OCI-LY3 (cell line): ENCODE measurements around the gene NPFFR1.
"Not testable (repeated sequence)": the region's sequence is repeated elsewhere in the genome, so short reads cannot be mapped to it uniquely, and the experiment has no call there.

Experiments
- H2AFZ ChIP-seq: fragments of 200-600, 300-600 bp; shearing (Covaris generic); 2 replicates; pipeline ENCODE4 v1.6.0; 2014; ENCODE audit warnings: antibody characterized with exemption, low read depth, low read length
- H3K27ac ChIP-seq: fragments of 200-600, 300-600 bp; sonication (generic); 2 replicates; pipeline ENCODE4 v1.5.1; 2014; ENCODE audit warnings: mild to moderate bottlenecking, low read length, moderate library complexity, mixed read lengths
- H3K27me3 ChIP-seq: fragments of 200-600, 300-600 bp; sonication (generic); 2 replicates; pipeline ENCODE4 v1.6.1; 2014; ENCODE audit warnings: low read depth, low read length, mixed read lengths
- H3K36me3 ChIP-seq: fragments of 200-600, 300-600 bp; sonication (generic); replicated peaks from 2 replicates; pipeline ENCODE3; 2014; ENCODE audit warnings: low read depth, low read length, mixed read lengths
- H3K4me1 ChIP-seq: fragments of 300-600, 200-600 bp; sonication (generic); 2 replicates; pipeline ENCODE4 v1.6.1; 2014; ENCODE audit warnings: low read length, mixed read lengths
- H3K4me2 ChIP-seq: fragments of 200-600, 300-600 bp; sonication (generic); 2 replicates; pipeline ENCODE4 v1.6.1; 2014; ENCODE audit warnings: low read length, mixed read lengths
- H3K4me3 ChIP-seq: fragments of 300-600, 200-600 bp; sonication (generic); 2 replicates; pipeline ENCODE4 v1.5.1; 2014; ENCODE audit warnings: antibody characterized with exemption, mild to moderate bottlenecking, low read length, moderate library complexity
- H3K79me2 ChIP-seq: fragments of 300-600, 200-600 bp; shearing (Covaris generic); 2 replicates; pipeline ENCODE4 v1.6.1; 2014; ENCODE audit warnings: mild to moderate bottlenecking, low read length, mixed read lengths
- H3K9ac ChIP-seq: fragments of 300-600, 200-600 bp; shearing (Covaris generic); 2 replicates; pipeline ENCODE4 v1.6.0; 2014; ENCODE audit warnings: mild to moderate bottlenecking, low read length, moderate library complexity
- H3K9me3 ChIP-seq: fragments of 200-600, 300-600 bp; shearing (Covaris generic); 2 replicates; pipeline ENCODE4 v1.6.1; 2014; ENCODE audit warnings: low read length, mixed read lengths; ENCODE audit not compliant: insufficient read depth
- H4K20me1 ChIP-seq: fragments of 200-600, 300-600 bp; sonication (generic); 2 replicates; pipeline ENCODE4 v1.6.1; 2016; ENCODE audit warnings: low read length, mixed read lengths; ENCODE audit not compliant: insufficient read depth
- EZH2phosphoT487 ChIP-seq: fragments of 200-600 bp; shearing (Covaris generic); IDR thresholded peaks from 2 replicates; pipeline ENCODE4 v1.6.1; 2018; ENCODE audit warnings: antibody characterized with exemption, mixed run types, low read depth
- TF ChIP-seq, protein P1 (sequence below): fragments of 200-600, 300-600 bp; sonication (generic); IDR thresholded peaks from 2 replicates; pipeline ENCODE4 v1.5.1; 2014; ENCODE audit warnings: antibody characterized with exemption, low read length, low read depth

Gene NPFFR1

DNA sequence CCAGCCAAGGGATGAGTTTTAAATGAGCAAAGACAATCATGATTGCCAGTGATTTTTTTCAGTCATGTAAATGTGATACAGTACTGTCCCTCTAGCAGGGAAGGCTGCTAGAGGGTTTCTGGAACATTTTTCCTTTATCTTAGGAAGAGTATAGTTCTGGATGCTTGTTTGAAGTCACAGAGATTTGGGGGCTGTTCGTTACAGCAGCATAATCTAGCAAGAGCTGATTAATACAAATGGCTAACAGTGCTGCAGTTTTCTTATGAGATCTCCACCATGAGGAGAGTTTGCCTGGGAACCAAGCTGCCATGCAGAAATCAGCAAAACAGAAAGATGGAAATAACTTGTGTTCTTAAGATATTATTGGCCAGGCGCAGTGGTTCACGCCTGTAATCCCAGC is 42.7 kb downstream of the NPFFR1 start:
- no peak overlapping the region for H3K4me3 ChIP-seq
- H2AFZ ChIP-seq = no peak overlapping the region
- TF ChIP-seq, protein P1, sequence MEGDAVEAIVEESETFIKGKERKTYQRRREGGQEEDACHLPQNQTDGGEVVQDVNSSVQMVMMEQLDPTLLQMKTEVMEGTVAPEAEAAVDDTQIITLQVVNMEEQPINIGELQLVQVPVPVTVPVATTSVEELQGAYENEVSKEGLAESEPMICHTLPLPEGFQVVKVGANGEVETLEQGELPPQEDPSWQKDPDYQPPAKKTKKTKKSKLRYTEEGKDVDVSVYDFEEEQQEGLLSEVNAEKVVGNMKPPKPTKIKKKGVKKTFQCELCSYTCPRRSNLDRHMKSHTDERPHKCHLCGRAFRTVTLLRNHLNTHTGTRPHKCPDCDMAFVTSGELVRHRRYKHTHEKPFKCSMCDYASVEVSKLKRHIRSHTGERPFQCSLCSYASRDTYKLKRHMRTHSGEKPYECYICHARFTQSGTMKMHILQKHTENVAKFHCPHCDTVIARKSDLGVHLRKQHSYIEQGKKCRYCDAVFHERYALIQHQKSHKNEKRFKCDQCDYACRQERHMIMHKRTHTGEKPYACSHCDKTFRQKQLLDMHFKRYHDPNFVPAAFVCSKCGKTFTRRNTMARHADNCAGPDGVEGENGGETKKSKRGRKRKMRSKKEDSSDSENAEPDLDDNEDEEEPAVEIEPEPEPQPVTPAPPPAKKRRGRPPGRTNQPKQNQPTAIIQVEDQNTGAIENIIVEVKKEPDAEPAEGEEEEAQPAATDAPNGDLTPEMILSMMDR = no peak
- TF ChIP-seq EZH2phosphoT487 = no peak
- H3K79me2 ChIP-seq = no peaks in the 10 kb centered on the region
- H3K4me1 ChIP-seq = no peaks in the 10 kb centered on the region
- H3K27me3 ChIP-seq = 0 out of 2 replicates have a peak, but pooled peaks cover 4% of the 10 kb centered on the region
- no peak overlapping the region for H3K4me2 ChIP-seq
- H3K36me3 ChIP-seq = no peaks in the 10 kb centered on the region
- no peak overlapping the region for H3K27ac ChIP-seq
- no peaks in the 10 kb centered on the region for H4K20me1 ChIP-seq
- H3K9ac ChIP-seq = no peak overlapping the region
- H3K9me3 ChIP-seq = no peaks in the 10 kb centered on the region

DNA sequence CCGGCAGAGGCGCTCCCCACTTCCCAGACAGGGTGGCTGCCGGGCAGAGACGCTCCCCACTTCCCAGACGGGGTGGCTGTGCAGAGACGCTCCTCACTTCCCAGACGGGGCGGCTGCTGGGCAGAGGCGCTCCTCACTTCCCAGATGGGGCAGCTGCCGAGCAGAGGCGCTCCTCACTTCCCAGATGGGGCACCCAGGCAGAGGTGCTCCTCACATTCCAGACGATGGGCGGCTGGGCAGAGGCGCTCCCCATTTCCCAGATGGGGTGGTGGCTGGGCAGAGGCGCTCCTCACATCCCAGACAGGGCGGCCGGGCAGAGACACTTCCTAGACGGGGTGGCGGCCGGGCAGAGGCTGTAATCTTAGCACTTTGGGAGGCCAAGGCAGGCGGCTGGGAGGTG is 43.8 kb downstream of the NPFFR1 start:
- H3K4me2 ChIP-seq, H3K27me3 ChIP-seq, H2AFZ ChIP-seq, H3K9ac ChIP-seq, H3K4me1 ChIP-seq, H3K4me3 ChIP-seq, H3K79me2 ChIP-seq, H3K27ac ChIP-seq, H4K20me1 ChIP-seq, H3K36me3 ChIP-seq, H3K9me3 ChIP-seq: not testable (repeated sequence)

DNA sequence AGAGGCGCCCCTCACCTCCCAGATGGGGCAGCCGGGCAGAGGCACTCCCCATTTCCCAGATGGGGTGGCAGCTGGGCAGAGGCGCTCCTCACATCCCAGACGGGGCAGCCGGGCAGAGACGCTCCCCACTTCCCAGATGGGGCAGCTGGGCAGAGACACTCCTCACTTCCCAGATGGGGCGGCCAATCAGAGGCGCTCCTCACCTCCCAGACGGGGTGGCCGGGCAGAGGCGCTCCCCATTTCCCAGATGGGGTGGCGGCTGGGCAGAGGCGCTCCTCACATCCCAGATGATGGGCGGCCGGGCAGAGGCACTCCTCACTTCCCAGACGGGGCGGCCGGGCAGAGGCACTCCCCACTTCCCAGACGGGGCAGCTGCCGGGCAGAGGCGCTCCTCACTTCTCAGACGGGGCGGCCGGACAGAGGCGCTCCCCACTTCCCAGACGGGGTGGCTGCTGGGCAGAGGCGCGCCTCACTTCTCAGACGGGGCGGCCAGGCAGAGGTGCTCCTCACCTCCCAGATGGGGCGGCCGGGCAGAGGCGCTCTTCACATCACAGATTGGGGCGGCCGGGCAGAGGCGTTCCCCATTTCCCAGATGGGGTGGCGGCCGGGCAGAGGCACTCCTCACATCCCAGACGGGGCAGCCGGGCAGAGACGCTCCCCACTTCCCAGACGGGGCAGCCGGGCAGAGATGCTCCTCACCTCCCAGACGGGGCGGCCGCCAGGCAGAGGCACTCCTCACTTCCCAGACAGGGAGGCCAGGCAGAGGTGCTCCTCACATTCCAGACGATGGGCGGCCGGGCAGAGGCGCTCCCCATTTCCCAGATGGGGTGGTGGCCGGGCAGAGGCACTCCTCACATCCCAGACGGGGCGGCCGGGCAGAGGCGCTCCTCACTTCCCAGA is 44.5 kb downstream of the NPFFR1 start:
- not testable (repeated sequence) for H3K27ac ChIP-seq, H3K79me2 ChIP-seq, H4K20me1 ChIP-seq, H3K9ac ChIP-seq, H2AFZ ChIP-seq, H3K9me3 ChIP-seq, H3K27me3 ChIP-seq, H3K4me2 ChIP-seq, H3K36me3 ChIP-seq, H3K4me1 ChIP-seq, H3K4me3 ChIP-seq

DNA sequence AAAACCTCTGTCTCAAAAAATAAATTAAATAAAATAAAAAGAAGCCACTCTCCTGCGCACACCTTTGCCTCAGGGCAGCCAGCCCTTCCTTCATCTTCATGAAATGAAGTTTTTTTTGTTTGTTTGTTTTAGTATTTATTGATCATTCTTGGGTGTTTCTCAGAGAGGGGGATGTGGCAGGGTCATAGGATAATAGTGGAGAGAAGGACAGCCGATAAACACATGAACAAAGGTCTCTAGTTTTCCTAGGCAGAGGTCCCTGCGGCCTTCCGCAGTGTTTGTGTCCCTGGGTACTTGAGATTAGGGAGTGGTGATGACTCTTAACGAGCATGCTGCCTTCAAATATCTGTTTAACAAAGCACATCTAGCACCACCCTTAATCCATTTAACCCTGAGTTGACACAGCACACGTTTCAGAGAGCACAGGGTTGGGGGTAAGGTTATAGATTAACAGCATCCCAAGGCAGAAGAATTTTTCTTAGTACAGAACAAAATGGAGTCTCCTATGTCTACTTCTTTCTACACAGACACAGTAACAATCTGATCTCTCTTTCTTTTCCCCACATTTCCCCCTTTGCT is 45.8 kb downstream of the NPFFR1 start:
- not testable (repeated sequence) for H3K4me1 ChIP-seq, H4K20me1 ChIP-seq, H3K79me2 ChIP-seq, H3K27me3 ChIP-seq, H3K36me3 ChIP-seq, H2AFZ ChIP-seq, H3K27ac ChIP-seq, H3K9me3 ChIP-seq, H3K4me2 ChIP-seq, H3K4me3 ChIP-seq, H3K9ac ChIP-seq

DNA sequence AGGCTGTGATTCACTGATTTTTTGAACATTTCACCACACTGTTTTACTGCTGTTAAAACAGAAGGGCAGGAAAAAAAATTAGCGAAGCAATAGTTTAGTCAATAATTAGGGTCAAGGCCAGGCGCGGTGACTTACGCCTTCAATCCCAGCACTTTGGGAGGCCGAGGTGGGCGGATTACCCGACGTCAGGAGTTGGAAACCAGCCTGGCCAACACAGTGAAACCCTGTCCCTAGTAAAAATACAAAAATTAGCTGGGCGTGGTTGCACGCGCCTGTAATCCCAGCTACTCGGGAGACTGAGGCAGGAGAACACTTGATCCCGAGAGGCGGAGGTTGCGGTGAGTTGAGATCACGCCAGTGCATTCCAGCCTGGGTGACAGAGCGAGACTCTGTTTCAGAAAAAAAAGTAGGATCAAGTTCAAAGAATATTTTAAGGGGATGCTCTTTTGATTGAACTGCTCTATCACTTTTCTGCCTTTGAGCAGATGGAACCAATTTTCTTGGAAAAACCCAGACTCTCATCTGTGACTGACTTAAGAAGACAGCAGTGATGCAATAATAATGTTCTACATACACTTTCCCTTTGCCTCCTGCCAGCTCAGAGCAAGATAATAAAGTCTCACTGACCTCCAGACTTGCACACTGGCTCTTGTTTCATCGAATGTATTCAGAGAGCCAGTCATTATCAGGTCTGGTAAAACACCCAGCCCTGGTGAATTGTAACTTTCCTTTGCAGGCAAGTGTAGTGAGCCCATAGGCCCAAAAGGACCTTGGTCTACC is 48.9 kb downstream of the NPFFR1 start:
- Histone ChIP-seq H4K20me1 (peaks cover 6% of the 10 kb centered on the region), H3K9ac (no peak overlapping the region), H3K36me3 (no peaks in the 10 kb centered on the region), H3K4me1 (peaks cover 8% of the 10 kb centered on the region), H2AFZ (no peak overlapping the region), H3K9me3 (no peaks in the 10 kb centered on the region), H3K27me3 (no peaks in the 10 kb centered on the region), H3K4me3 (no peak overlapping the region), H3K79me2 (peaks cover 33% of the 10 kb centered on the region), H3K27ac (no peak overlapping the region), H3K4me2 (no peak overlapping the region)
- TF ChIP-seq EZH2phosphoT487 = no peak
- TF ChIP-seq, protein P1 = no peak
